ENCODE data around the gene CASP12. TPM values are rescaled to one million over a fixed set of nuclear protein-coding genes. Genes with fewer than 3 reads are reported as not detected.

CASP12 gene
- total and polyA plus RNA-seq, 2 of the 4 experiments (the other 2 are of a cell fraction) = 0.07 TPM; not detected in 1

DNA sequence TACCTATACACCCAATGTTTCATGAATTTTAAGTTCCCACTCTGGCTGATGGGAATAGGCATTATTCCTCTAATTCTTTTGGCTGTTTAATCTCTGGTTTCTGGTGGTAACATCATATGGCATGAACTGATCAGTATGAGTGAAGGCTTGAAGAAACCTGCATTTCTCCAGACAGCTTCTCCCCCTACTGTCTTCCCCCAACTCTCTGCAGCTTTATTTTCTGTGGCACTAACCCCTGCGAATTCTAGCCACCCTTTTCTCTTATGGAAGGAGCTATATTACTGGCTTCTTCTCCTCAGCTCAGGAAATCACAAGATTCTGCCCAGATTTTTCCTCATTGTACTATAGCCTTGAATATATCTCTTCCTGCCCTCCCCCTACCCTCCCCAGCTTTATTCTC, 57.1 kb downstream of the CASP12 start:
- Histone ChIP-seq H3K4me2 (ENCODE audit: low read depth, low read length) (no peak overlapping the region), H3K4me1 (ENCODE audit: control insufficient read depth, insufficient read depth, low read length) (no peaks in the 10 kb centered on the region), H3K9me1 (ENCODE audit: insufficient read depth, low read length) (no peaks in the 10 kb centered on the region), H4K91ac (ENCODE audit: insufficient read depth, low read depth, low read length) (no peak overlapping the region), H3K18ac (ENCODE audit: low read depth, low read length) (no peak overlapping the region), H4K8ac (ENCODE audit: low read depth in 2 of 2, low read length in 2 of 2) (no peak overlapping the region), H3K4ac (ENCODE audit: low read depth, low read length) (no peak overlapping the region), H3K23ac (ENCODE audit: low read depth, low read length) (no peak overlapping the region), H3K4me3 (ENCODE audit: insufficient read depth, low read depth, low read length) (no peak overlapping the region), H2BK20ac (ENCODE audit: low read depth, low read length) (no peak overlapping the region), H3K14ac (replicated peaks; ENCODE audit: low read depth, low read length) (no peak overlapping the region), H2BK120ac (ENCODE audit: low read depth, low read length) (no peak overlapping the region), H2BK15ac (ENCODE audit: low read depth, low read length) (no peak overlapping the region), H3K9me3 (ENCODE audit: control insufficient read depth, insufficient read depth, low read length) (peaks cover 2% of the 10 kb centered on the region), H4K5ac (ENCODE audit: low read depth, low read length) (no peak overlapping the region), H3K27me3 (ENCODE audit: control insufficient read depth, insufficient read depth, low read length) (no peaks in the 10 kb centered on the region), H3K27ac (ENCODE audit: insufficient read depth, low read length) (no peak overlapping the region), H3K56ac (ENCODE audit: extremely low read depth, insufficient read depth, low read length) (no peak overlapping the region), H2AFZ (replicated peaks; ENCODE audit: low read length, poor library complexity) (no peak overlapping the region), H3K9ac (ENCODE audit: low read depth, low read length) (no peak overlapping the region), H3K36me3 (ENCODE audit: control insufficient read depth, insufficient read depth, low read length) (no peaks in the 10 kb centered on the region), H2AK5ac (ENCODE audit: low read depth, low read length) (no peak overlapping the region), H4K20me1 (ENCODE audit: insufficient read depth, low read length) (no peaks in the 10 kb centered on the region), H3K79me1 (ENCODE audit: low read depth in 1 of 2, low read length in 2 of 2) (no peaks in the 10 kb centered on the region), H2BK5ac (ENCODE audit: low read depth, low read length, poor library complexity, severe bottlenecking) (no peak overlapping the region), H2AK9ac (replicated peaks; ENCODE audit: low read depth, low read length, poor library complexity) (no peak overlapping the region)
- in situ Hi-C loops (cut with MboI; ENCODE audit: low sequenced_read_pairs) = no loop called here
- TF ChIP-seq MAFK (IDR thresholded peaks at IDR 0.05; ENCODE audit: low read depth, low read length) = no peak
- TF ChIP-seq RAD21 (IDR thresholded peaks at IDR 0.05; ENCODE audit: low read length) = no peak
- no peak for TF ChIP-seq RFX5 (IDR thresholded peaks at IDR 0.05; ENCODE audit: low read depth, low read length)
- TF ChIP-seq MAZ (IDR thresholded peaks at IDR 0.05; ENCODE audit: borderline replicate concordance, low read depth, low read length) = no peak
- TF ChIP-seq, protein P1, sequence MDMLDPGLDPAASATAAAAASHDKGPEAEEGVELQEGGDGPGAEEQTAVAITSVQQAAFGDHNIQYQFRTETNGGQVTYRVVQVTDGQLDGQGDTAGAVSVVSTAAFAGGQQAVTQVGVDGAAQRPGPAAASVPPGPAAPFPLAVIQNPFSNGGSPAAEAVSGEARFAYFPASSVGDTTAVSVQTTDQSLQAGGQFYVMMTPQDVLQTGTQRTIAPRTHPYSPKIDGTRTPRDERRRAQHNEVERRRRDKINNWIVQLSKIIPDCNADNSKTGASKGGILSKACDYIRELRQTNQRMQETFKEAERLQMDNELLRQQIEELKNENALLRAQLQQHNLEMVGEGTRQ (IDR thresholded peaks at IDR 0.05; ENCODE audit: low read depth, low read length) = no peak
- TF ChIP-seq CEBPB (IDR thresholded peaks at IDR 0.05; ENCODE audit: low read depth, low read length) = no peak
- TF ChIP-seq POLR2A (IDR thresholded peaks at IDR 0.05; ENCODE audit: low read depth, low read length) = no peak
- no peak for TF ChIP-seq RCOR1 (IDR thresholded peaks at IDR 0.05; ENCODE audit: insufficient replicate concordance, low read length)
- TF ChIP-seq, protein P2, sequence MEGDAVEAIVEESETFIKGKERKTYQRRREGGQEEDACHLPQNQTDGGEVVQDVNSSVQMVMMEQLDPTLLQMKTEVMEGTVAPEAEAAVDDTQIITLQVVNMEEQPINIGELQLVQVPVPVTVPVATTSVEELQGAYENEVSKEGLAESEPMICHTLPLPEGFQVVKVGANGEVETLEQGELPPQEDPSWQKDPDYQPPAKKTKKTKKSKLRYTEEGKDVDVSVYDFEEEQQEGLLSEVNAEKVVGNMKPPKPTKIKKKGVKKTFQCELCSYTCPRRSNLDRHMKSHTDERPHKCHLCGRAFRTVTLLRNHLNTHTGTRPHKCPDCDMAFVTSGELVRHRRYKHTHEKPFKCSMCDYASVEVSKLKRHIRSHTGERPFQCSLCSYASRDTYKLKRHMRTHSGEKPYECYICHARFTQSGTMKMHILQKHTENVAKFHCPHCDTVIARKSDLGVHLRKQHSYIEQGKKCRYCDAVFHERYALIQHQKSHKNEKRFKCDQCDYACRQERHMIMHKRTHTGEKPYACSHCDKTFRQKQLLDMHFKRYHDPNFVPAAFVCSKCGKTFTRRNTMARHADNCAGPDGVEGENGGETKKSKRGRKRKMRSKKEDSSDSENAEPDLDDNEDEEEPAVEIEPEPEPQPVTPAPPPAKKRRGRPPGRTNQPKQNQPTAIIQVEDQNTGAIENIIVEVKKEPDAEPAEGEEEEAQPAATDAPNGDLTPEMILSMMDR (conservative IDR thresholded peaks at IDR 0.05; ENCODE audit: low read depth, low read length) = no peak
- TF ChIP-seq SMC3 (IDR thresholded peaks at IDR 0.05; ENCODE audit: low read depth, low read length) = no peak
- no peak for TF ChIP-seq NFE2L2 (IDR thresholded peaks at IDR 0.05; ENCODE audit: low read depth, low read length)
- no peak for TF ChIP-seq BHLHE40 (IDR thresholded peaks at IDR 0.05; ENCODE audit: low read depth, low read length)
- TF ChIP-seq, protein P3, sequence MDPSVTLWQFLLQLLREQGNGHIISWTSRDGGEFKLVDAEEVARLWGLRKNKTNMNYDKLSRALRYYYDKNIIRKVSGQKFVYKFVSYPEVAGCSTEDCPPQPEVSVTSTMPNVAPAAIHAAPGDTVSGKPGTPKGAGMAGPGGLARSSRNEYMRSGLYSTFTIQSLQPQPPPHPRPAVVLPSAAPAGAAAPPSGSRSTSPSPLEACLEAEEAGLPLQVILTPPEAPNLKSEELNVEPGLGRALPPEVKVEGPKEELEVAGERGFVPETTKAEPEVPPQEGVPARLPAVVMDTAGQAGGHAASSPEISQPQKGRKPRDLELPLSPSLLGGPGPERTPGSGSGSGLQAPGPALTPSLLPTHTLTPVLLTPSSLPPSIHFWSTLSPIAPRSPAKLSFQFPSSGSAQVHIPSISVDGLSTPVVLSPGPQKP (IDR thresholded peaks at IDR 0.05; ENCODE audit: borderline replicate concordance, low read depth, low read length) = no peak
- TF ChIP-seq FOS (IDR thresholded peaks at IDR 0.05; ENCODE audit: low read depth, low read length) = no peak
- no peak for TF ChIP-seq MXI1 (IDR thresholded peaks at IDR 0.05; ENCODE audit: borderline replicate concordance, low read depth, low read length)
- no peak for TF ChIP-seq CHD1 (IDR thresholded peaks at IDR 0.05; ENCODE audit: low read depth, low read length)
- ChIA-PET POLR2A (ENCODE audit: unreplicated experiment) (no interaction called here), CTCF (no interaction called here)
- intact Hi-C loops (cut with micrococcal nuclease) = no loop called here
- no peak for DNase-seq
- WGBS, 2 experiments (ENCODE audit: extremely low coverage in 2 of 2, insufficient read length in 1 of 2) = no CpG with 5 or more reads among the region's 1 CpG
- dilution Hi-C loops (cut with HindIII; ENCODE audit: low sequenced_read_pairs, unreplicated experiment) = no loop called here
- no TSS peak for BruUV-seq (replicated peaks)
- no peak for ATAC-seq (ENCODE audit: low read depth)
